ENCODE results near the gene SLC35A3. TPM values are rescaled to one million over a fixed set of nuclear protein-coding genes. Genes with fewer than 3 reads are reported as not detected.

The SLC35A3 gene
- total RNA-seq, 1 experiment from 2014 or later = 46.5 TPM

- Histone ChIP-seq H3K9me3 (ENCODE audit: low read length) (0 out of 2 replicates have a peak, but pooled peaks cover 9% of the 10 kb centered on the region), H3K27me3 (ENCODE audit: low read length) (no peaks in the 10 kb centered on the region), H3K4me3 (ENCODE audit: low read length) (no peak overlapping the region), H3K27ac (ENCODE audit: low read length) (no peak overlapping the region), H4K20me1 (ENCODE audit: low read length) (no peaks in the 10 kb centered on the region), H3K4me1 (ENCODE audit: insufficient read depth, low read length) (no peaks in the 10 kb centered on the region), H3K36me3 (ENCODE audit: low read depth, low read length) (peaks cover 34% of the 10 kb centered on the region), H3K79me2 (ENCODE audit: low read length) (peaks cover 50% of the 10 kb centered on the region), H3K9me2 (replicated peaks; ENCODE audit: low read length) (no peaks in the 10 kb centered on the region), H3K9ac (ENCODE audit: low read length) (no peak overlapping the region), H3K4me2 (ENCODE audit: low read length) (no peak overlapping the region), H2AFZ (ENCODE audit: low read length) (no peak overlapping the region), H3F3A (ENCODE audit: low read length, unreplicated experiment) (no peaks in the 10 kb centered on the region)
- TF ChIP-seq, protein P1, sequence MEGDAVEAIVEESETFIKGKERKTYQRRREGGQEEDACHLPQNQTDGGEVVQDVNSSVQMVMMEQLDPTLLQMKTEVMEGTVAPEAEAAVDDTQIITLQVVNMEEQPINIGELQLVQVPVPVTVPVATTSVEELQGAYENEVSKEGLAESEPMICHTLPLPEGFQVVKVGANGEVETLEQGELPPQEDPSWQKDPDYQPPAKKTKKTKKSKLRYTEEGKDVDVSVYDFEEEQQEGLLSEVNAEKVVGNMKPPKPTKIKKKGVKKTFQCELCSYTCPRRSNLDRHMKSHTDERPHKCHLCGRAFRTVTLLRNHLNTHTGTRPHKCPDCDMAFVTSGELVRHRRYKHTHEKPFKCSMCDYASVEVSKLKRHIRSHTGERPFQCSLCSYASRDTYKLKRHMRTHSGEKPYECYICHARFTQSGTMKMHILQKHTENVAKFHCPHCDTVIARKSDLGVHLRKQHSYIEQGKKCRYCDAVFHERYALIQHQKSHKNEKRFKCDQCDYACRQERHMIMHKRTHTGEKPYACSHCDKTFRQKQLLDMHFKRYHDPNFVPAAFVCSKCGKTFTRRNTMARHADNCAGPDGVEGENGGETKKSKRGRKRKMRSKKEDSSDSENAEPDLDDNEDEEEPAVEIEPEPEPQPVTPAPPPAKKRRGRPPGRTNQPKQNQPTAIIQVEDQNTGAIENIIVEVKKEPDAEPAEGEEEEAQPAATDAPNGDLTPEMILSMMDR (conservative IDR thresholded peaks at IDR 0.05; ENCODE audit: low read depth, low read length) = no peak
- TF ChIP-seq EZH2phosphoT487 (IDR thresholded peaks at IDR 0.05; ENCODE audit: borderline replicate concordance, low read length) = no peak
- TF ChIP-seq EZH2 (IDR thresholded peaks at IDR 0.05; ENCODE audit: low read length, unreplicated experiment) = no peak
- no peak for DNase-seq
- intact Hi-C loops (cut with micrococcal nuclease) = no loop called here
- BruUV-seq (replicated peaks) = no TSS peak
- ChIA-PET POLR2A (ENCODE audit: unreplicated experiment) (no interaction called here), CTCF (no interaction called here)
- ATAC-seq = no peak
Observed at GRCh38 chr1:100001462-100001861, 31.7 kb downstream of the SLC35A3 start.

DNA sequence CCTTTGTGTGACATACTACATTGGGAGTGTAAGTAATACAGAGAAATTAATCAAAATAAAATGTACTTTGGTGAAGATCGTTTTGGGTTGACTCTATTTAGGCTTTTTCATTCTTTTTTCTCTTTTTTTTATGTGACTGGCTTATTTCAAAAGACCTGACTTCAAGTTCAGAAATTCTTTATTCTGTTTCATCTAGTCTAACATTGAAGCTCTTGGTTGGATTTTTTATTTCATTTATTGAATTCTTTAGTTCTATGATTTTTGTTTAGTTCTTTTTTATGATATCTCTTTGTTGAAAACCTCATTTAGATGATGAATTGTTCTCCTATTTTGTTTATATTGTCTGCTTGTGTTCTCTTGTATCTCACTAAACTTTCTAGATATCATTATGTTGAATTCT is 35.6 kb downstream of the SLC35A3 start:
- no peak overlapping the region for H3K9ac ChIP-seq (ENCODE audit: low read length)
- DNase-seq = no peak
- no peak overlapping the region for H2AFZ ChIP-seq (ENCODE audit: low read length)
- no peaks in the 10 kb centered on the region for H3K9me2 ChIP-seq (replicated peaks; ENCODE audit: low read length)
- no peaks in the 10 kb centered on the region for H3K4me1 ChIP-seq (ENCODE audit: insufficient read depth, low read length)
- no peak overlapping the region for H3K4me3 ChIP-seq (ENCODE audit: low read length)
- BruUV-seq (replicated peaks) = no TSS peak
- H4K20me1 ChIP-seq (ENCODE audit: low read length) = no peaks in the 10 kb centered on the region
- intact Hi-C loops (cut with micrococcal nuclease) = no loop called here
- ChIA-PET CTCF (no interaction called here), POLR2A (ENCODE audit: unreplicated experiment) (no interaction called here)
- peaks cover 25% of the 10 kb centered on the region for H3K36me3 ChIP-seq (ENCODE audit: low read depth, low read length)
- H3K9me3 ChIP-seq (ENCODE audit: low read length) = 0 out of 2 replicates have a peak, but pooled peaks cover 9% of the 10 kb centered on the region
- H3K27ac ChIP-seq (ENCODE audit: low read length) = no peak overlapping the region
- no peaks in the 10 kb centered on the region for H3F3A ChIP-seq (ENCODE audit: low read length, unreplicated experiment)
- H3K79me2 ChIP-seq (ENCODE audit: low read length) = peaks cover 50% of the 10 kb centered on the region
- TF ChIP-seq EZH2phosphoT487 (IDR thresholded peaks at IDR 0.05; ENCODE audit: borderline replicate concordance, low read length) = no peak
- TF ChIP-seq, protein P1 (conservative IDR thresholded peaks at IDR 0.05; ENCODE audit: low read depth, low read length) = no peak
- no peak for TF ChIP-seq EZH2 (IDR thresholded peaks at IDR 0.05; ENCODE audit: low read length, unreplicated experiment)
- ATAC-seq = no peak
- H3K27me3 ChIP-seq (ENCODE audit: low read length) = no peaks in the 10 kb centered on the region
- H3K4me2 ChIP-seq (ENCODE audit: low read length) = no peak overlapping the region

GRCh38 chr1:100006688-100007087 is 36.9 kb downstream of the SLC35A3 start:
- intact Hi-C loops (cut with micrococcal nuclease) = no loop called here
- TF ChIP-seq, protein P1 (conservative IDR thresholded peaks at IDR 0.05; ENCODE audit: low read depth, low read length) = no peak
- TF ChIP-seq EZH2phosphoT487 (IDR thresholded peaks at IDR 0.05; ENCODE audit: borderline replicate concordance, low read length) (no peak), EZH2 (IDR thresholded peaks at IDR 0.05; ENCODE audit: low read length, unreplicated experiment) (no peak)
- CTCF ChIA-PET = no interaction called here
- BruUV-seq (replicated peaks) = no TSS peak
- ATAC-seq (no peak), DNase-seq (no peak)
- Histone ChIP-seq H3K36me3 (ENCODE audit: low read depth, low read length) (peaks cover 28% of the 10 kb centered on the region), H3K4me2 (ENCODE audit: low read length) (no peak overlapping the region), H3K27me3 (ENCODE audit: low read length) (no peaks in the 10 kb centered on the region), H3K4me1 (ENCODE audit: insufficient read depth, low read length) (no peaks in the 10 kb centered on the region), H3K4me3 (ENCODE audit: low read length) (no peak overlapping the region), H3K9ac (ENCODE audit: low read length) (no peak overlapping the region), H4K20me1 (ENCODE audit: low read length) (no peaks in the 10 kb centered on the region), H3K79me2 (ENCODE audit: low read length) (peaks cover 40% of the 10 kb centered on the region), H3K27ac (ENCODE audit: low read length) (no peak overlapping the region), H3F3A (ENCODE audit: low read length, unreplicated experiment) (no peaks in the 10 kb centered on the region), H2AFZ (ENCODE audit: low read length) (no peak overlapping the region), H3K9me2 (replicated peaks; ENCODE audit: low read length) (no peaks in the 10 kb centered on the region), H3K9me3 (ENCODE audit: low read length) (0 out of 2 replicates have a peak, but pooled peaks cover 9% of the 10 kb centered on the region)
- POLR2A ChIA-PET (ENCODE audit: unreplicated experiment) = no interaction called here

Data from PC-3 (cell line).